Measurements from ENCODE around the gene LAIR2. TPM values are rescaled to one million over a fixed set of nuclear protein-coding genes. Genes with fewer than 3 reads are reported as not detected.
"Not testable (repeated sequence)": the region's sequence is repeated elsewhere in the genome, so short reads cannot be mapped to it uniquely, and the experiment has no call there.

LAIR2 gene
- total RNA-seq, 1 experiment from 2014 or later = not detected

- H3K36me3 Mint-ChIP-seq (ENCODE audit: insufficient read depth, unreplicated experiment); DNase-seq; CTCF ChIA-PET; H3K27ac Mint-ChIP-seq (ENCODE audit: unreplicated experiment); intact Hi-C loops (cut with micrococcal nuclease; ENCODE audit: unreplicated experiment); POLR2A ChIA-PET; H3K27me3 Mint-ChIP-seq (ENCODE audit: insufficient read depth, unreplicated experiment); H3K9me3 Mint-ChIP-seq (ENCODE audit: unreplicated experiment); H3K4me1 Mint-ChIP-seq (ENCODE audit: low read depth, unreplicated experiment); H3K4me3 Mint-ChIP-seq (ENCODE audit: unreplicated experiment); H3K4me3 ChIP-seq (ENCODE audit: low read depth, low read length); H3K36me3 ChIP-seq (ENCODE audit: control insufficient read depth, insufficient read depth, low read length); H3K4me1 ChIP-seq; H3K9me3 ChIP-seq; H3K27me3 ChIP-seq (replicated peaks; ENCODE audit: control insufficient read depth, insufficient read depth, low read length); BruUV-seq (replicated peaks): not testable (repeated sequence)
These were observed 4.2 kb upstream of the LAIR2 start for GRCh38 chr19:54498451-54498772.

DNA sequence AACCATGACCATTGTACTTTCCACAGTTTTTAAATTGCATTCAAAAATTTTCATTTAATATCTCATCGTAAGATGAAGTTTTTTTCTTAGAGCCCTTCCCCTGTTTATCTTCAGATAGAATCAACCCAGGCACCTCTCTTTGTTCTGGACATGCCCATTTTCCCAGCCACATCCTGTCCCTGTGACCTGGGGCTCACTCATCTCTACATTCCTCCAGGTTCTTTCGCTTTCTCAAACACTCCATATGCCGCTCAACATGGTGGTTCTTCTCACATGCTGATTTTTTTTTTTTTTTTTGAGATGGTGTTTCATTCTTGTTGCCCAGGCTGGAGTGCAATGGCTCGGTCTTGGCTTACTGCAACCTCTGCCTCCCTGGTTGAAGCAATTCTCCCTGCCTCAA is 2.9 kb downstream of the LAIR2 start:
- DNase-seq; BruUV-seq (replicated peaks); H3K4me3 Mint-ChIP-seq (ENCODE audit: unreplicated experiment); H3K4me1 ChIP-seq; CTCF ChIA-PET; H3K36me3 ChIP-seq (ENCODE audit: control insufficient read depth, insufficient read depth, low read length); intact Hi-C loops (cut with micrococcal nuclease; ENCODE audit: unreplicated experiment); H3K27me3 Mint-ChIP-seq (ENCODE audit: insufficient read depth, unreplicated experiment); H3K9me3 Mint-ChIP-seq (ENCODE audit: unreplicated experiment); H3K9me3 ChIP-seq; H3K4me1 Mint-ChIP-seq (ENCODE audit: low read depth, unreplicated experiment); H3K36me3 Mint-ChIP-seq (ENCODE audit: insufficient read depth, unreplicated experiment); POLR2A ChIA-PET; H3K27ac Mint-ChIP-seq (ENCODE audit: unreplicated experiment); H3K4me3 ChIP-seq (ENCODE audit: low read depth, low read length); H3K27me3 ChIP-seq (replicated peaks; ENCODE audit: control insufficient read depth, insufficient read depth, low read length): not testable (repeated sequence)

DNA sequence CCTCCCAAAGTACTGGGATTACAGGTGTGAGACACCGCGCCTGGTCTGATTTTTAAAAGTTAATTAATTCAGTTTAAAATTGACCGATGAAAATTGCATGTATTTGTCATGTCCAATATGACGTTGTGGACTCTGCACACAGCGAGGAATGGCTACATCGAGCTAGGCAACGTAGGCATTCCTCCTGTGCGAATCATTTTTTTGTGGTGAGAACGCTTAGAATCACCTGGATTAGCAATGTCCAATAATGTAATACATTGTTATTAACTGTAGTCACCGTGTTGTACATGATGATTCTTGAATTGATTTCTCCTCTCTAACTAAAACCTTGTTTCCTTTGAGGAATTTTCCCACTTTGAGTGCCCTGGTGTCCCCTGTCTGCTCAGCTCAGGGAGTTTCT is 3.4 kb downstream of the LAIR2 start:
- intact Hi-C loops (cut with micrococcal nuclease; ENCODE audit: unreplicated experiment) = no loop called here
- H3K27me3 Mint-ChIP-seq (ENCODE audit: insufficient read depth, unreplicated experiment) = peaks cover 10% of the 10 kb centered on the region
- BruUV-seq (replicated peaks) = no TSS peak
- Histone ChIP-seq H3K36me3 (ENCODE audit: control insufficient read depth, insufficient read depth, low read length) (no peaks in the 10 kb centered on the region), H3K4me1 (no peaks in the 10 kb centered on the region), H3K4me3 (ENCODE audit: low read depth, low read length) (no peak overlapping the region), H3K27me3 (replicated peaks; ENCODE audit: control insufficient read depth, insufficient read depth, low read length) (no peaks in the 10 kb centered on the region), H3K9me3 (no peaks in the 10 kb centered on the region)
- DNase-seq = no peak
- H3K36me3 Mint-ChIP-seq (ENCODE audit: insufficient read depth, unreplicated experiment) = no peaks in the 10 kb centered on the region
- no peak overlapping the region for H3K27ac Mint-ChIP-seq (ENCODE audit: unreplicated experiment)
- TF ChIP-seq, protein P1, sequence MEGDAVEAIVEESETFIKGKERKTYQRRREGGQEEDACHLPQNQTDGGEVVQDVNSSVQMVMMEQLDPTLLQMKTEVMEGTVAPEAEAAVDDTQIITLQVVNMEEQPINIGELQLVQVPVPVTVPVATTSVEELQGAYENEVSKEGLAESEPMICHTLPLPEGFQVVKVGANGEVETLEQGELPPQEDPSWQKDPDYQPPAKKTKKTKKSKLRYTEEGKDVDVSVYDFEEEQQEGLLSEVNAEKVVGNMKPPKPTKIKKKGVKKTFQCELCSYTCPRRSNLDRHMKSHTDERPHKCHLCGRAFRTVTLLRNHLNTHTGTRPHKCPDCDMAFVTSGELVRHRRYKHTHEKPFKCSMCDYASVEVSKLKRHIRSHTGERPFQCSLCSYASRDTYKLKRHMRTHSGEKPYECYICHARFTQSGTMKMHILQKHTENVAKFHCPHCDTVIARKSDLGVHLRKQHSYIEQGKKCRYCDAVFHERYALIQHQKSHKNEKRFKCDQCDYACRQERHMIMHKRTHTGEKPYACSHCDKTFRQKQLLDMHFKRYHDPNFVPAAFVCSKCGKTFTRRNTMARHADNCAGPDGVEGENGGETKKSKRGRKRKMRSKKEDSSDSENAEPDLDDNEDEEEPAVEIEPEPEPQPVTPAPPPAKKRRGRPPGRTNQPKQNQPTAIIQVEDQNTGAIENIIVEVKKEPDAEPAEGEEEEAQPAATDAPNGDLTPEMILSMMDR (IDR thresholded peaks at IDR 0.05; ENCODE audit: insufficient read depth in 1 of 2, low read depth in 1 of 2, low read length in 1 of 2, severe bottlenecking in 1 of 2, unreplicated experiment in 1 of 2) = no peak
- ChIA-PET POLR2A (interaction anchor here (0.6 kb wide), 1 partner anchor 240 kb away, joined by 3 read pairs; no protein-coding TSS in a partner anchor), CTCF (no interaction called here)
- H3K9me3 Mint-ChIP-seq (ENCODE audit: unreplicated experiment) = no peaks in the 10 kb centered on the region
- no peaks in the 10 kb centered on the region for H3K4me1 Mint-ChIP-seq (ENCODE audit: low read depth, unreplicated experiment)
- H3K4me3 Mint-ChIP-seq (ENCODE audit: unreplicated experiment) = no peak overlapping the region

GRCh38 chr19:54507038-54507717 is 4.5 kb downstream of the LAIR2 start:
- CTCF ChIA-PET = not testable (repeated sequence)

More at GRCh38 chr19:54507038-54507717, 4.5 kb downstream of the LAIR2 start:
- H3K36me3 ChIP-seq (ENCODE audit: control insufficient read depth, insufficient read depth, low read length); H3K27ac Mint-ChIP-seq (ENCODE audit: unreplicated experiment); DNase-seq; BruUV-seq (replicated peaks); H3K4me3 Mint-ChIP-seq (ENCODE audit: unreplicated experiment); intact Hi-C loops (cut with micrococcal nuclease; ENCODE audit: unreplicated experiment); H3K36me3 Mint-ChIP-seq (ENCODE audit: insufficient read depth, unreplicated experiment); H3K27me3 ChIP-seq (replicated peaks; ENCODE audit: control insufficient read depth, insufficient read depth, low read length); H3K4me3 ChIP-seq (ENCODE audit: low read depth, low read length); H3K9me3 Mint-ChIP-seq (ENCODE audit: unreplicated experiment); H3K9me3 ChIP-seq; H3K4me1 Mint-ChIP-seq (ENCODE audit: low read depth, unreplicated experiment); POLR2A ChIA-PET; H3K4me1 ChIP-seq: not testable (repeated sequence)
- peaks cover 13% of the 10 kb centered on the region for H3K27me3 Mint-ChIP-seq (ENCODE audit: insufficient read depth, unreplicated experiment)
